ENCODE results near the gene BCAS1. TPM values are rescaled to one million over a fixed set of nuclear protein-coding genes. Genes with fewer than 3 reads are reported as not detected.
"Not testable (repeated sequence)": the region's sequence is repeated elsewhere in the genome, so short reads cannot be mapped to it uniquely, and the experiment has no call there.

The BCAS1 gene
- total RNA-seq, 4 donors from 2014 or later = 0.29 to 0.83 TPM; not detected in 2

DNA sequence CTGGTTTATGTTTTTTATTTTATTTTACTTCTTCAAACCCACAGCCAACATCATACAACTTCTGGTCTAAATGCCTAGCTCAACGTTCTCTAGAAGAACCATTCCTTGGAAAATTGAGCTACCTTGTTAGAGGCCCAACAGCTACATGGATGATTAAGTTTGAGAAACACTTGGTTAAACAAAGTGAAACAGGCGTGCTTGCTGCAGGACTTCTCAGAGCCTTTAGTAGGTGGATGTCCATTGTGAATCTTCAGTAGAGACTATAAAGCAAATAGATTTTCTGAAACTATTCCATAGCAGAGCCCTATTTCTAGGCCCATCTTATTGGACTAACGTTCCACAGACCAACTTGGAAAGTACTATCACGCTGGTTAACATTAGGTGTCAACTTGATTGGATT, 51.3 kb downstream of the BCAS1 start:
- TF ChIP-seq, protein P1, sequence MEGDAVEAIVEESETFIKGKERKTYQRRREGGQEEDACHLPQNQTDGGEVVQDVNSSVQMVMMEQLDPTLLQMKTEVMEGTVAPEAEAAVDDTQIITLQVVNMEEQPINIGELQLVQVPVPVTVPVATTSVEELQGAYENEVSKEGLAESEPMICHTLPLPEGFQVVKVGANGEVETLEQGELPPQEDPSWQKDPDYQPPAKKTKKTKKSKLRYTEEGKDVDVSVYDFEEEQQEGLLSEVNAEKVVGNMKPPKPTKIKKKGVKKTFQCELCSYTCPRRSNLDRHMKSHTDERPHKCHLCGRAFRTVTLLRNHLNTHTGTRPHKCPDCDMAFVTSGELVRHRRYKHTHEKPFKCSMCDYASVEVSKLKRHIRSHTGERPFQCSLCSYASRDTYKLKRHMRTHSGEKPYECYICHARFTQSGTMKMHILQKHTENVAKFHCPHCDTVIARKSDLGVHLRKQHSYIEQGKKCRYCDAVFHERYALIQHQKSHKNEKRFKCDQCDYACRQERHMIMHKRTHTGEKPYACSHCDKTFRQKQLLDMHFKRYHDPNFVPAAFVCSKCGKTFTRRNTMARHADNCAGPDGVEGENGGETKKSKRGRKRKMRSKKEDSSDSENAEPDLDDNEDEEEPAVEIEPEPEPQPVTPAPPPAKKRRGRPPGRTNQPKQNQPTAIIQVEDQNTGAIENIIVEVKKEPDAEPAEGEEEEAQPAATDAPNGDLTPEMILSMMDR (IDR thresholded peaks at IDR 0.05) = no peak
- no peak for TF ChIP-seq POLR2A (IDR thresholded peaks at IDR 0.05)
- Histone ChIP-seq H3K27me3 (no peaks in the 10 kb centered on the region), H3K9me3 (no peaks in the 10 kb centered on the region), H3K27ac (no peak overlapping the region), H3K4me1 (no peaks in the 10 kb centered on the region), H3K36me3 (no peaks in the 10 kb centered on the region), H3K4me3 (no peak overlapping the region)
- intact Hi-C loops (cut with DNase I; ENCODE audit: low total_unique reads) = no loop called here
- no peak for DNase-seq

DNA sequence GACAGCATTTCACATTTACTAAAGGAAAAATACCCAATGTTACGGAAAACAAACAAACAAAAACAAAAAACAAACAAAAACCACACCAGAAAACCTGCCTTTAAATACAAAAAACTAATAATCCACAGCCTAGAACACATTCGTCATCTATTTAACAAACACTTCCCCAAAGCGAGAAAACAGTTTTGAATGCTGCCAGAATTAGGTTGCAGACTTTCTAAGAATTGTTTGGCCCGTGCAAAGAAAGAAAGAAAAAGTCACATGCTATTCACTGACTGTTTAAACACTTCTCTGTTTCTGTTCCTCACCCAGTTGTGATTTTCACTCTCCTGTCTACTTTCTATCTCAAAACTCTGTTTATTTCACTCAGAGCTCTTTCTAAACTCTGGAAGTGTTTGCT, 52.5 kb downstream of the BCAS1 start:
- H3K27ac ChIP-seq = no peak overlapping the region
- H3K36me3 ChIP-seq = no peaks in the 10 kb centered on the region
- H3K9me3 ChIP-seq = no peaks in the 10 kb centered on the region
- intact Hi-C loops (cut with DNase I; ENCODE audit: low total_unique reads) = no loop called here
- no peaks in the 10 kb centered on the region for H3K4me1 ChIP-seq
- no peak for DNase-seq
- no peaks in the 10 kb centered on the region for H3K27me3 ChIP-seq
- H3K4me3 ChIP-seq = no peak overlapping the region
- TF ChIP-seq POLR2A (IDR thresholded peaks at IDR 0.05) = no peak

DNA sequence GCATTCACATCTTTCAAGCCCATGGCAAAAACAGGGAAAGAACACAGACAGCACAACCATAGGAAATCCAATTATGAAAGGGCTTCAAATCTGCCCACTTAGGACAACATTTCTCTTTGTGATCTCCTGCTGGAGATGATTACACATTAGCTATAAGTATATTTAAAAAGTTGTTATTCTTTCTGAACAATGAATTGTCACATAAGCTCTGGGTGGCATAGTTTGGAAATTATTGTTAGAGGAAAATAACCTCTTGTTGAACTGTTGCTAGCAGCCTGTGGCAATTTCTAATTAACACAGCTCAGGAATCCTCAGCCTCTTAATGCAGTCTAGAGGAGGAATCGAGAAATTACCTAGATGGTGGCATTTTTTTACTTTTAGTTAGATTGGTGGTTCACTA, 54.9 kb downstream of the BCAS1 start:
- Histone ChIP-seq H3K9me3 (no peaks in the 10 kb centered on the region), H3K4me3 (no peak overlapping the region), H3K4me1 (no peaks in the 10 kb centered on the region), H3K27ac (no peak overlapping the region), H3K27me3 (no peaks in the 10 kb centered on the region), H3K36me3 (no peaks in the 10 kb centered on the region)
- intact Hi-C loops (cut with DNase I; ENCODE audit: low total_unique reads) = no loop called here
- TF ChIP-seq, protein P1 (IDR thresholded peaks at IDR 0.05) = no peak
- no peak for TF ChIP-seq POLR2A (IDR thresholded peaks at IDR 0.05)
- no peak for DNase-seq

DNA sequence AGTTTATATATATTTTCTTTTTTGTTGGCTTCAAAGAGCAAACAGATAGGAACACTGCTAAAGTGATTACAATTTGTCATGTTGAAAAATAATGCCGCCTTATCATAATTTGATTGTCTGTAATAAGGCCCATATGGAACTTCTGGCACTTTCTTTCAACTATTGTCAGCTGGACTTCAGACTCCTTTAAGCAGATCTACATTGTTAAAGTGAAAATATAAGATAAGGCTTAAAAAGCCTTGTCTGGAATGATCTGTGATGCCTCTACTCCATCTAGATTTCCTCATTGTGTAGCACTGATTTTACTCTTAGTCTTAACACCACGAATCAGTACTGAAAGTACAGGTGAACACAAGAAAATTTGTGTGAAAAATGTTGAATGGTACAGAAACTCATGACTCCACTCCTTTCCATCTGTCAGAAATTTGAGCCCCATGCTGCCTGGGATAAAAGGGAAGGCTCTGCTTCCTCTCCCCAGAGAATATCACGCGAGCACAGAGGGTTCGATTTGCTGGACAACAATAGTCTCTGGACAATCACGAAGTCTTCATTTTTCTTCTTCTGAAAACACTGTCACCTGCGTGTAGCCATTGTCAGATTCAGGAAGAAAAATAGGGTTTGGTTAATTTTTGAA, 56.0 kb downstream of the BCAS1 start:
- TF ChIP-seq, protein P1 (IDR thresholded peaks at IDR 0.05) = no peak
- no peak for TF ChIP-seq POLR2A (IDR thresholded peaks at IDR 0.05)
- no peaks in the 10 kb centered on the region for H3K4me1 ChIP-seq
- H3K27ac ChIP-seq = no peak overlapping the region
- intact Hi-C loops (cut with DNase I; ENCODE audit: low total_unique reads) = no loop called here
- H3K36me3 ChIP-seq = no peaks in the 10 kb centered on the region
- H3K4me3 ChIP-seq = no peak overlapping the region
- no peaks in the 10 kb centered on the region for H3K27me3 ChIP-seq
- H3K9me3 ChIP-seq = no peaks in the 10 kb centered on the region
- DNase-seq = no peak

DNA sequence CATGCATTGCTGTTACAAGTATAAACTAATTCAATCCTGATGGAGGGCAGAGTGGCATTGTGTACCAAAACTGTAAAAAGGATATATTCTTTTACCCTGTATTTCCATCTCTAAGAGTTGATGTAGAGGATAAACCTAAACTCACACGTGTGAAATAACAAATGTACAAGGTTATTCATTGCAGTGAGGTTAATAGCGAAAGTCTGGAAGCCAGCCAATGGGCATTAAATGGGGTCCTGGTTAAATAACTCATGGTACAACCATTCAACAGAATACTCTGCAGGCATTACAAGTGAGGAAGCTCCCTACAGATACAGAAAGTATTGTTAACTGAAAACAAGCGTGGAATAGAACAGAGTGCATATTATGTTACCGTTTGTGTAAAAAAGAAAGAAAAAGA, 56.9 kb downstream of the BCAS1 start:
- Histone ChIP-seq H3K4me3 (no peak overlapping the region), H3K9me3 (no peaks in the 10 kb centered on the region), H3K36me3 (no peaks in the 10 kb centered on the region), H3K27ac (no peak overlapping the region), H3K27me3 (no peaks in the 10 kb centered on the region), H3K4me1 (no peaks in the 10 kb centered on the region)
- TF ChIP-seq POLR2A (IDR thresholded peaks at IDR 0.05) = no peak
- TF ChIP-seq, protein P1 (IDR thresholded peaks at IDR 0.05) = no peak
- intact Hi-C loops (cut with DNase I; ENCODE audit: low total_unique reads) = no loop called here
- DNase-seq = no peak

DNA sequence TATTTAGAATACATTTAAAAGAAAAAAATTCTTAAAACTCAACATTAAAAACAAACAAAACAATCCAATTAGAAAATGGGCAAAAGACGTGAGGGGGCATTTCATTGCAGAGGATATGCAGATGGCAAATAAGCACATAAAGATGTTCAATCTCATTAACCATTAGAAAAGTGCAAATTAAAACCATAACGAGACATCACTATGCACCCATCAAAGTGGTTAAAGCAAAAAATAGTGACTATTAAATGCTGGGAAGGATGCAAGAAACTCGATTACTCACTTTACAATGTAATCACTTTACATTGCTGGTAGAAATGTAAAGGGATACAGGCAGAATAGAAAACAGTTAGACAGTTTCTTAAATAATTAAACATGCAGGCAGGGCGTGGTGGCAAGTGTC, 59.0 kb downstream of the BCAS1 start:
- Histone ChIP-seq H3K36me3 (no peaks in the 10 kb centered on the region), H3K27ac (no peak overlapping the region), H3K4me3 (no peak overlapping the region), H3K27me3 (no peaks in the 10 kb centered on the region), H3K9me3 (no peaks in the 10 kb centered on the region), H3K4me1 (no peaks in the 10 kb centered on the region)
- DNase-seq = no peak
- TF ChIP-seq, protein P1 (IDR thresholded peaks at IDR 0.05) = no peak
- no peak for TF ChIP-seq POLR2A (IDR thresholded peaks at IDR 0.05)
- intact Hi-C loops (cut with DNase I; ENCODE audit: low total_unique reads) = no loop called here

DNA sequence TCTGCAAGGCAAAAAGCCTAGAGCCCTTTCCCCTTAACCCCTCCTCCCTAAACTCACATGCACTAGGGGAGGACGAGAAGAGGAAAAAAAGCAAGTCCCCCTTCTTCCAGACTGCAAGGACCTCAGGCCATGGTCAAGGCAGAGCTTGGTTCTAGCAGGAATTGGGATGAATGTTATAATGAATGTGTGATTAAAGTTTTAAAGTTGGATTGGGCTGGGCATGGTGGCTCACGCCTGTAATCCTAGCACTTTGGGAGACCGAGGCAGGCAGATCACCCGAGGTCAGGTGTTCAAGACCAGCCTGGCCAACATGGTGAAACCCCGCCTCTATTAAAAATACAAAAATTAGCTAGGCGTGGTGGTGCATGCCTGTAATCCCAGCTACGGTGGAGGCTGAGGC, 64.2 kb downstream of the BCAS1 start:
- H3K36me3 ChIP-seq; H3K4me3 ChIP-seq; H3K4me1 ChIP-seq; intact Hi-C loops (cut with DNase I; ENCODE audit: low total_unique reads); DNase-seq; H3K27me3 ChIP-seq; H3K27ac ChIP-seq: not testable (repeated sequence)
- H3K9me3 ChIP-seq = peaks cover 0 to 11% of the 10 kb centered on the region in 2 donors
